ENCODE results near the gene PTPN1.

PTPN1 gene

GRCh38 chr20:50594591-50595432 is 84.6 kb downstream of the PTPN1 start:
- H3K36me3 ChIP-seq (ENCODE audit: insufficient read depth, low read length) = no peaks in the 10 kb centered on the region
- H3K9me2 ChIP-seq (replicated peaks; ENCODE audit: low read depth, low read length) = no peaks in the 10 kb centered on the region
- H3K4me3 ChIP-seq (ENCODE audit: low read length, poor library complexity, severe bottlenecking) = no peak overlapping the region
- H3K9me3 ChIP-seq (ENCODE audit: insufficient read depth, low read depth, low read length) = no peaks in the 10 kb centered on the region
- no peaks in the 10 kb centered on the region for H3K79me2 ChIP-seq (ENCODE audit: insufficient read depth, low read length)
- H3K9ac ChIP-seq (ENCODE audit: low read depth, low read length, poor library complexity, severe bottlenecking) = no peak overlapping the region
- no peak overlapping the region for H2AFZ ChIP-seq (ENCODE audit: low read length)
- no peaks in the 10 kb centered on the region for H3K27me3 ChIP-seq (ENCODE audit: insufficient read depth, low read length, poor library complexity, severe bottlenecking)
- no peaks in the 10 kb centered on the region for H3F3A ChIP-seq (ENCODE audit: low read depth)
- no peaks in the 10 kb centered on the region for H4K20me1 ChIP-seq (ENCODE audit: insufficient read depth, low read length, poor library complexity, severe bottlenecking)
- H3K4me1 ChIP-seq (ENCODE audit: insufficient read depth, low read length, poor library complexity, severe bottlenecking) = no peaks in the 10 kb centered on the region
- TF ChIP-seq EZH2phosphoT487 (IDR thresholded peaks at IDR 0.05; ENCODE audit: borderline replicate concordance) (no peak), CTCF (conservative IDR thresholded peaks at IDR 0.05; ENCODE audit: low read length) (no peak)
- H3K4me2 ChIP-seq (ENCODE audit: low read depth, low read length, poor library complexity, severe bottlenecking) = no peak overlapping the region

GRCh38 chr20:50595433-50595895 is 85.3 kb downstream of the PTPN1 start:
- TF ChIP-seq CTCF (conservative IDR thresholded peaks at IDR 0.05; ENCODE audit: low read length) = no peak
- TF ChIP-seq EZH2phosphoT487 (IDR thresholded peaks at IDR 0.05; ENCODE audit: borderline replicate concordance) = no peak

GRCh38 chr20:50595988-50596693 is 86.0 kb downstream of the PTPN1 start:
- Histone ChIP-seq H2AFZ (ENCODE audit: low read length) (no peak overlapping the region), H3K4me2 (ENCODE audit: low read depth, low read length, poor library complexity, severe bottlenecking) (no peak overlapping the region), H3F3A (ENCODE audit: low read depth) (no peaks in the 10 kb centered on the region), H3K9me3 (ENCODE audit: insufficient read depth, low read depth, low read length) (no peaks in the 10 kb centered on the region), H3K36me3 (ENCODE audit: insufficient read depth, low read length) (no peaks in the 10 kb centered on the region), H3K9ac (ENCODE audit: low read depth, low read length, poor library complexity, severe bottlenecking) (no peak overlapping the region), H3K79me2 (ENCODE audit: insufficient read depth, low read length) (no peaks in the 10 kb centered on the region), H4K20me1 (ENCODE audit: insufficient read depth, low read length, poor library complexity, severe bottlenecking) (no peaks in the 10 kb centered on the region), H3K4me1 (ENCODE audit: insufficient read depth, low read length, poor library complexity, severe bottlenecking) (no peaks in the 10 kb centered on the region), H3K9me2 (replicated peaks; ENCODE audit: low read depth, low read length) (no peaks in the 10 kb centered on the region), H3K4me3 (ENCODE audit: low read length, poor library complexity, severe bottlenecking) (no peak overlapping the region), H3K27me3 (ENCODE audit: insufficient read depth, low read length, poor library complexity, severe bottlenecking) (no peaks in the 10 kb centered on the region)
- TF ChIP-seq EZH2phosphoT487 (IDR thresholded peaks at IDR 0.05; ENCODE audit: borderline replicate concordance) = no peak

More at GRCh38 chr20:50595433-50595895, 85.3 kb downstream of the PTPN1 start:
- Histone ChIP-seq H2AFZ (ENCODE audit: low read length) (no peak overlapping the region), H4K20me1 (ENCODE audit: insufficient read depth, low read length, poor library complexity, severe bottlenecking) (no peaks in the 10 kb centered on the region), H3K79me2 (ENCODE audit: insufficient read depth, low read length) (no peaks in the 10 kb centered on the region), H3K9me3 (ENCODE audit: insufficient read depth, low read depth, low read length) (no peaks in the 10 kb centered on the region), H3K9me2 (replicated peaks; ENCODE audit: low read depth, low read length) (no peaks in the 10 kb centered on the region), H3K4me2 (ENCODE audit: low read depth, low read length, poor library complexity, severe bottlenecking) (no peak overlapping the region), H3K9ac (ENCODE audit: low read depth, low read length, poor library complexity, severe bottlenecking) (no peak overlapping the region), H3K36me3 (ENCODE audit: insufficient read depth, low read length) (no peaks in the 10 kb centered on the region), H3K27me3 (ENCODE audit: insufficient read depth, low read length, poor library complexity, severe bottlenecking) (no peaks in the 10 kb centered on the region), H3K4me3 (ENCODE audit: low read length, poor library complexity, severe bottlenecking) (no peak overlapping the region), H3F3A (ENCODE audit: low read depth) (no peaks in the 10 kb centered on the region), H3K4me1 (ENCODE audit: insufficient read depth, low read length, poor library complexity, severe bottlenecking) (no peaks in the 10 kb centered on the region)
